Astrocyte of the cerebellum (primary cell): ENCODE results near the gene HPDL.
"Not testable (repeated sequence)": the region's sequence is repeated elsewhere in the genome, so short reads cannot be mapped to it uniquely, and the experiment has no call there.

Experiments used
- DNase-seq: peaks from one replicate; pipeline ENCODE4 v3.0.0-alpha.2; 2011; ENCODE audit warnings: low read depth
- H3K4me3 ChIP-seq: 2 replicates; pipeline ENCODE4 v1.5.1; 2011; ENCODE audit warnings: mild to moderate bottlenecking, low read depth, low read length, moderate library complexity
- CTCF ChIP-seq: IDR thresholded peaks from 2 replicates; pipeline ENCODE4 v1.5.1; 2012; ENCODE audit warnings: low read length, low read depth, moderate library complexity, mild to moderate bottlenecking; ENCODE audit errors: missing control alignments
- in situ Hi-C: cut with HindIII; loops from 2 replicates; pipeline ENCODE4 v1.10.0; 2017; ENCODE audit warnings: low sequenced_read_pairs

Gene HPDL

GRCh38 chr1:45359882-45360513 lies 33.3 kb downstream of the HPDL start:
- DNase-seq, result peak; percentile 60
- peak; percentile 64 for TF ChIP-seq CTCF
- in situ Hi-C loops, result no loop called here
- H3K4me3 ChIP-seq, result no peak overlapping the region

GRCh38 chr1:45360981-45361380 lies 34.3 kb downstream of the HPDL start:
- H3K4me3 ChIP-seq, in situ Hi-C loops, DNase-seq: not testable (repeated sequence)

- DNase-seq, result no peak
- TF ChIP-seq CTCF, result no peak
- H3K4me3 ChIP-seq, result no peak overlapping the region
- in situ Hi-C loops, result no loop called here
Measured at GRCh38 chr1:45364294-45364693, 37.6 kb downstream of the HPDL start.

- no peak for DNase-seq
- in situ Hi-C loops, result no loop called here
- H3K4me3 ChIP-seq, result no peak overlapping the region
- TF ChIP-seq CTCF, result no peak
Measured at GRCh38 chr1:45365051-45365450, 38.4 kb downstream of the HPDL start.

- TF ChIP-seq CTCF, result no peak
- no peak for DNase-seq
- in situ Hi-C loops, result no loop called here
- H3K4me3 ChIP-seq, result no peak overlapping the region
Measured at GRCh38 chr1:45370575-45370974, 43.9 kb downstream of the HPDL start.

- DNase-seq, result no peak
- in situ Hi-C loops, result no loop called here
- no peak for TF ChIP-seq CTCF
Measured at GRCh38 chr1:45373573-45373972, 46.9 kb downstream of the HPDL start.

GRCh38 chr1:45375104-45376090 lies 48.7 kb downstream of the HPDL start:
- in situ Hi-C loops, result no loop called here
- no peak overlapping the region for H3K4me3 ChIP-seq
- no peak for TF ChIP-seq CTCF
- DNase-seq, result no peak

More at GRCh38 chr1:45373573-45373972, 46.9 kb downstream of the HPDL start:
- no peak overlapping the region for H3K4me3 ChIP-seq
